DOHH2 (cell line): ENCODE results near the gene CYSRT1.

Source experiments
- H3F3A ChIP-seq: fragments of 200-600 bp; sonication (generic), shearing (Covaris generic); 2 replicates; pipeline ENCODE4 v1.6.0; 2016; ENCODE audit warnings: antibody characterized with exemption, mild to moderate bottlenecking; ENCODE audit not compliant: control insufficient read depth, insufficient read depth
- H3K27ac ChIP-seq: fragments of 200-600 bp; sonication (generic); 2 replicates; pipeline ENCODE4 v1.5.1; 2014; ENCODE audit warnings: low read depth, mild to moderate bottlenecking, low read length, moderate library complexity
- H3K27me3 ChIP-seq: fragments of 200-600 bp; sonication (generic); 2 replicates; pipeline ENCODE4 v1.6.1; 2014; ENCODE audit warnings: mild to moderate bottlenecking, low read length, mixed read lengths; ENCODE audit not compliant: control insufficient read depth
- H3K36me3 ChIP-seq: fragments of 200-600 bp; sonication (generic); 2 replicates; pipeline ENCODE4 v1.6.1; 2014; ENCODE audit warnings: mild to moderate bottlenecking, low read length, moderate library complexity, mixed read lengths; ENCODE audit not compliant: control insufficient read depth
- H3K4me1 ChIP-seq: fragments of 200-600 bp; sonication (generic); 2 replicates; pipeline ENCODE4 v1.6.1; 2014; ENCODE audit warnings: mild to moderate bottlenecking, low read length, mixed read lengths; ENCODE audit not compliant: control insufficient read depth
- H3K4me2 ChIP-seq: fragments of 200-600 bp; sonication (generic); 2 replicates; pipeline ENCODE4 v1.6.0; 2014; ENCODE audit warnings: mild to moderate bottlenecking, low read length, moderate library complexity
- H3K4me3 ChIP-seq: fragments of 200-600 bp; sonication (generic); 2 replicates; pipeline ENCODE4 v1.5.1; 2014; ENCODE audit warnings: mild to moderate bottlenecking, low read length, mixed read lengths
- H3K79me2 ChIP-seq: fragments of 200-600 bp; sonication (generic); 2 replicates; pipeline ENCODE4 v1.6.1; 2014; ENCODE audit warnings: mild to moderate bottlenecking, low read length, mixed read lengths; ENCODE audit not compliant: control insufficient read depth
- H3K9me2 ChIP-seq: fragments of 200-600 bp; sonication (generic); replicated peaks from 2 replicates; pipeline ENCODE4 v1.6.1; 2014; ENCODE audit warnings: mild to moderate bottlenecking, low read length, mixed read lengths; ENCODE audit not compliant: control insufficient read depth
- H3K9me3 ChIP-seq: fragments of 200-600 bp; sonication (generic); 2 replicates; pipeline ENCODE4 v1.6.1; 2014; ENCODE audit warnings: antibody characterized with exemption, low read length, mixed read lengths; ENCODE audit not compliant: control insufficient read depth, insufficient read depth
- H4K20me1 ChIP-seq: fragments of 200-600 bp; sonication (generic); 2 replicates; pipeline ENCODE4 v1.6.0; 2014; ENCODE audit warnings: low read depth, mild to moderate bottlenecking, antibody characterized with exemption, low read length, moderate library complexity; ENCODE audit not compliant: control insufficient read depth, insufficient read depth
- EZH2phosphoT487 ChIP-seq: fragments of 200-600 bp; sonication (generic); IDR thresholded peaks from 2 replicates; pipeline ENCODE4 v1.6.1; 2017; ENCODE audit warnings: borderline replicate concordance, mild to moderate bottlenecking, antibody characterized with exemption, low read length, moderate library complexity, mixed read lengths
- TF ChIP-seq, protein P1 (sequence below): fragments of 200-600 bp; sonication (generic); IDR thresholded peaks from one replicate; pipeline ENCODE4 v1.5.1; 2014; ENCODE audit warnings: antibody characterized with exemption, mild to moderate bottlenecking, low read depth, low read length; ENCODE audit not compliant: poor library complexity, severe bottlenecking

The CYSRT1 gene

DNA sequence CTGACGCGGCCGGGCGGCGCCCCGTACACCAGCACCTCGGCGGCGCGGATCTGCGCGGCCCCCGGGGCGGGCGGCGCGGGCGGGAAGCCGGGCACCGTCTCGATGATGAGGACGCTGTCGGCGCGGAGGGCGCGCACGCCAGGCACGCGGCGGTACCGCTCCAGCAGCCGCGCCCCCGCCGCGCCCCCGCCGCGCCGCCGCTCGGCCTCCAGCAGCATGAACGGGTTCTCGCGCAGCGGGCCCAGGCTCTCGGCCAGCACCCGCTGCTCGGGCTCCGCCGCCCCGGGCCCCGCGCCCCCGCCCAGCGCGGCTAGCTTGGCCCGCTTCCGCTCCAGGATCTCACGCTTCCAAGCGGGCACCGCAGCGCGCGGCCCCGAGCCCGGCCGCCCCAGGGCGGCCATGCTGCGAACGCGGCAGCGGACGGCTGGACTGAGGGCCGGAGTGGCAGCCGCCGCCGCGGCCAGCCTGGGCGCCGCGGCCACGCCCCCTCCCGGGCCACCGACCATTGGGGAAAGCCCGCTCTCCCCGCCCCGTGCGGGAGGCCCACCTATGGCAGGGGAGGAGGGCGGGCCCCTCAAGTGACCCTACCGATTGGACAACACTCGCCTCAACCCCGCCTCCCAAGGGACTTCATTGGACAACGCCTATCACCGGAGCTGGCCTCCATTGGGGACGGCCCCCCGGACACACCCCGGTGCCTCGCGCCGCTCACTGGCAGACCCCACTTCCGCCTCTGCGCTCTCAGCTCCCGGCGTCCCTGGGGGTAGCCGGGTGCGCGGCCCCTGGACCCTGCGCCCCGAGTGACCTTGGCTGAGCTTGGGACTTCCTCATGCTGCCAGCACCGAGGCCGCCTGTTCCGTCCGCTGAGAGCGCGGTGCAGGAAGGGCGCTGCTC is 24.4 kb upstream of the CYSRT1 start, which contains the start of gene TPRN:
Gene TPRN, minus strand, starts transcription at position 431 of the 894 bp plus-strand sequence. Its CDS starts 30 bp downstream, at position 401.
- H3K4me3 ChIP-seq = peak within 1 kb of the TSS; percentile 96
- peaks cover 68% of the 10 kb centered on the region for H3K79me2 ChIP-seq
- peak within 1 kb of the TSS; percentile 92 for H3K4me2 ChIP-seq
- no peaks in the 10 kb centered on the region for H3K9me3 ChIP-seq
- H3K9me2 ChIP-seq = no peaks in the 10 kb centered on the region
- H3K4me1 ChIP-seq = peaks cover 58% of the 10 kb centered on the region
- H4K20me1 ChIP-seq = peaks cover 3% of the 10 kb centered on the region; the same call in 1 of the 2 replicates
- no peak for TF ChIP-seq EZH2phosphoT487
- TF ChIP-seq, protein P1, sequence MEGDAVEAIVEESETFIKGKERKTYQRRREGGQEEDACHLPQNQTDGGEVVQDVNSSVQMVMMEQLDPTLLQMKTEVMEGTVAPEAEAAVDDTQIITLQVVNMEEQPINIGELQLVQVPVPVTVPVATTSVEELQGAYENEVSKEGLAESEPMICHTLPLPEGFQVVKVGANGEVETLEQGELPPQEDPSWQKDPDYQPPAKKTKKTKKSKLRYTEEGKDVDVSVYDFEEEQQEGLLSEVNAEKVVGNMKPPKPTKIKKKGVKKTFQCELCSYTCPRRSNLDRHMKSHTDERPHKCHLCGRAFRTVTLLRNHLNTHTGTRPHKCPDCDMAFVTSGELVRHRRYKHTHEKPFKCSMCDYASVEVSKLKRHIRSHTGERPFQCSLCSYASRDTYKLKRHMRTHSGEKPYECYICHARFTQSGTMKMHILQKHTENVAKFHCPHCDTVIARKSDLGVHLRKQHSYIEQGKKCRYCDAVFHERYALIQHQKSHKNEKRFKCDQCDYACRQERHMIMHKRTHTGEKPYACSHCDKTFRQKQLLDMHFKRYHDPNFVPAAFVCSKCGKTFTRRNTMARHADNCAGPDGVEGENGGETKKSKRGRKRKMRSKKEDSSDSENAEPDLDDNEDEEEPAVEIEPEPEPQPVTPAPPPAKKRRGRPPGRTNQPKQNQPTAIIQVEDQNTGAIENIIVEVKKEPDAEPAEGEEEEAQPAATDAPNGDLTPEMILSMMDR = no peak
- H3F3A ChIP-seq = peaks cover 6% of the 10 kb centered on the region
- no peaks in the 10 kb centered on the region for H3K27me3 ChIP-seq
- H3K27ac ChIP-seq = peak within 1 kb of the TSS; percentile 63
- H3K36me3 ChIP-seq = peaks cover 10% of the 10 kb centered on the region

DNA sequence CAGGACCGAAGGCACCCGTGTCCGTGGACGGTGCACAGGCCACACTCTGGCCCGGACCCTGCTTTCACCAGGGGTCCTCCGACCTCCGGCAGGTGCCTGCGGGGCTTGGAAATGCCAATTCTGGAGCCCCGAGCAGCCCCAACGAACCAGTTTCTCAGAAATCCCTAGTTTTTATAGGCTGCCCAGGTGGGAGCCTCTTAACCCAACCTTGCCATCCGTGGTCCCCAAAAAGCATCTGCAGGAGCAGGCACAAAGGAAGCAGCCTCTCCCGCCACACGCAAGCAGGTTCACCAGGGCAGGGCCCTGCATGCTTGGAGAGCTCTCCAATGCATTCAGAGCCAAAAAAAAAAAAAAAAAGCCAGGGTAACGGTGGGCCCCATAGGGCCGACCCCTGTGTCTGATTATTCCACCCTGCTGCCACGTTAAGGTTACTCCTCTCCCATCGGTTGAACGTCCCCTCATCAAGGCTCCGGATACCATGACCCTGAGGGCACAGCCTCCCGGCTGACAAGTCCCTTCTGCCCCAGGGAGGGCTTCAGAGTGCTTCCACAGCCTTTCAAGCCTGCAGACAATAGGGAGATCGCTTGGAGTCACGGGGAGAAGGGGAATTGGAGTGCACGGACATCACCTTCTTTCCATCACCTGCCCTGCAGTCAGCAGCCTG is 23.6 kb upstream of the CYSRT1 start:
- Histone ChIP-seq H3K4me3 (peak overlapping the region; percentile 96), H3K27ac (peak overlapping the region; percentile 63), H3F3A (peaks cover 6% of the 10 kb centered on the region), H3K4me2 (peak overlapping the region; percentile 92), H3K9me2 (no peaks in the 10 kb centered on the region), H3K4me1 (peaks cover 61% of the 10 kb centered on the region), H3K79me2 (peaks cover 76% of the 10 kb centered on the region), H3K27me3 (no peaks in the 10 kb centered on the region), H3K36me3 (peaks cover 16% of the 10 kb centered on the region), H3K9me3 (no peaks in the 10 kb centered on the region), H4K20me1 (peaks cover 8% of the 10 kb centered on the region; the same call in 1 of the 2 replicates)
- TF ChIP-seq, protein P1 = no peak
- TF ChIP-seq EZH2phosphoT487 = no peak

DNA sequence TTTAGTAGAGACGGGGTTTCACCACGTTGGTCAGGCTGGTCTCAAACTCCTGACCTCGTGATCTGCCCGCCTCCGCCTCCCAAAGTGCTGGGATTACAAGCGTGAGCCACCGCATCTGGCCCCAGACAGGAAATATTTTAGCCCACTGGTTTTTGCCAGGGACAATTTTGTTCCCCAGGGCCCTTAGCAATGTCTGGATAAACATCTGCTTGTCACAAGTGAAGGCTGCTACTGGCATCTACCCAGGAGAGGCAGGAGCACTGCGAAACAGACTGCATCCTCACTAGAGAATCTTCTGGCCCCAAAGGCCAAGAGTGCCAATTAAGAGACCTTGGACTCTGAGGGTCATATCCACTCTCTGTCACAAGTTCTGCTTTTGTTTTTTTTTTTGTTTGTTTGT is 22.0 kb upstream of the CYSRT1 start:
- no peaks in the 10 kb centered on the region for H3K27me3 ChIP-seq
- no peak overlapping the region for H3K27ac ChIP-seq
- no peak for TF ChIP-seq EZH2phosphoT487
- TF ChIP-seq, protein P1 = no peak
- peaks cover 87% of the 10 kb centered on the region for H3K79me2 ChIP-seq
- H3K4me2 ChIP-seq = peak overlapping the region; percentile 92
- peaks cover 29% of the 10 kb centered on the region for H3K36me3 ChIP-seq
- H4K20me1 ChIP-seq = peaks cover 5% of the 10 kb centered on the region; the same call in 1 of the 2 replicates
- H3K9me2 ChIP-seq = no peaks in the 10 kb centered on the region
- H3K4me3 ChIP-seq = peak overlapping the region; percentile 32
- peaks cover 68% of the 10 kb centered on the region for H3K4me1 ChIP-seq
- peaks cover 6% of the 10 kb centered on the region for H3F3A ChIP-seq
- H3K9me3 ChIP-seq = no peaks in the 10 kb centered on the region
